Thoracic aorta (tissue), 2 donors: Measurements from ENCODE around the gene NPW. TPM values are rescaled to one million over a fixed set of nuclear protein-coding genes. Genes with fewer than 3 reads are reported as not detected.
A peak's percentile ranks its signal among the peaks of the same experiment; 100 is the strongest.

Source experiments
- ATAC-seq: fragments of 150-250 bp; one replicate; pipeline ENCODE4 v1.8.0; 2017; ENCODE audit warnings: low read depth; ENCODE audit not compliant: insufficient number of reproducible peaks, low FRiP score
- DNase-seq: peaks from one replicate; pipeline ENCODE4 v3.0.0-alpha.2; 2020; ENCODE audit warnings: low spot score
- H3K27ac ChIP-seq, 2 donors: fragments of 200-600 bp; sonication (generic); 1 replicate in 1 of 2; 2 replicates in 1 of 2; pipeline ENCODE4 v1.5.1; 2016; ENCODE audit warnings: mild to moderate bottlenecking in 2 of 2, moderate library complexity in 2 of 2
- H3K27me3 ChIP-seq: fragments of 200-600 bp; sonication (generic); replicated peaks from 2 replicates; pipeline ENCODE4 v1.6.0; 2016; ENCODE audit warnings: mild to moderate bottlenecking; ENCODE audit not compliant: insufficient read depth
- H3K36me3 ChIP-seq: fragments of 200-600 bp; sonication (generic); one replicate; pipeline ENCODE4 v1.5.1; 2016
- H3K4me1 ChIP-seq, 2 donors: fragments of 200-600 bp; sonication (generic); 1 replicate in 1 of 2; 2 replicates in 1 of 2; pipeline versions ENCODE4 v1.5.1 to v1.6.0; 2016; ENCODE audit warnings: low read depth in 2 of 2, mild to moderate bottlenecking in 1 of 2; ENCODE audit not compliant: control insufficient read depth in 1 of 2
- H3K4me3 ChIP-seq: fragments of 200-600 bp; sonication (generic); 2 replicates; pipeline ENCODE4 v1.5.1; 2016; ENCODE audit warnings: mild to moderate bottlenecking
- H3K9me3 ChIP-seq: fragments of 200-600 bp; sonication (generic); 2 replicates; pipeline ENCODE4 v1.5.1; 2016
- total RNA-seq, 2 donors: library from RNA; depleted of rRNA; stranded (reverse); fragments of >200 nt; gene quantifications; one replicate each; pipeline versions ENCODE4 v1.1.0 to v1.2.3, GENCODE V29; 2016
- TF ChIP-seq, protein P1 (sequence below): fragments of 200-600 bp; sonication (generic); IDR thresholded peaks from one replicate; pipeline ENCODE4 v1.5.1; 2019; ENCODE audit warnings: antibody characterized with exemption

The NPW gene
- not detected for total RNA-seq

GRCh38 chr16:2019518-2019920 lies at the start of gene NPW:
Gene NPW (plus strand): TSS chr16:2019785.
- ATAC-seq, result no peak
- TF ChIP-seq, protein P1, sequence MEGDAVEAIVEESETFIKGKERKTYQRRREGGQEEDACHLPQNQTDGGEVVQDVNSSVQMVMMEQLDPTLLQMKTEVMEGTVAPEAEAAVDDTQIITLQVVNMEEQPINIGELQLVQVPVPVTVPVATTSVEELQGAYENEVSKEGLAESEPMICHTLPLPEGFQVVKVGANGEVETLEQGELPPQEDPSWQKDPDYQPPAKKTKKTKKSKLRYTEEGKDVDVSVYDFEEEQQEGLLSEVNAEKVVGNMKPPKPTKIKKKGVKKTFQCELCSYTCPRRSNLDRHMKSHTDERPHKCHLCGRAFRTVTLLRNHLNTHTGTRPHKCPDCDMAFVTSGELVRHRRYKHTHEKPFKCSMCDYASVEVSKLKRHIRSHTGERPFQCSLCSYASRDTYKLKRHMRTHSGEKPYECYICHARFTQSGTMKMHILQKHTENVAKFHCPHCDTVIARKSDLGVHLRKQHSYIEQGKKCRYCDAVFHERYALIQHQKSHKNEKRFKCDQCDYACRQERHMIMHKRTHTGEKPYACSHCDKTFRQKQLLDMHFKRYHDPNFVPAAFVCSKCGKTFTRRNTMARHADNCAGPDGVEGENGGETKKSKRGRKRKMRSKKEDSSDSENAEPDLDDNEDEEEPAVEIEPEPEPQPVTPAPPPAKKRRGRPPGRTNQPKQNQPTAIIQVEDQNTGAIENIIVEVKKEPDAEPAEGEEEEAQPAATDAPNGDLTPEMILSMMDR, result no peak

DNA sequence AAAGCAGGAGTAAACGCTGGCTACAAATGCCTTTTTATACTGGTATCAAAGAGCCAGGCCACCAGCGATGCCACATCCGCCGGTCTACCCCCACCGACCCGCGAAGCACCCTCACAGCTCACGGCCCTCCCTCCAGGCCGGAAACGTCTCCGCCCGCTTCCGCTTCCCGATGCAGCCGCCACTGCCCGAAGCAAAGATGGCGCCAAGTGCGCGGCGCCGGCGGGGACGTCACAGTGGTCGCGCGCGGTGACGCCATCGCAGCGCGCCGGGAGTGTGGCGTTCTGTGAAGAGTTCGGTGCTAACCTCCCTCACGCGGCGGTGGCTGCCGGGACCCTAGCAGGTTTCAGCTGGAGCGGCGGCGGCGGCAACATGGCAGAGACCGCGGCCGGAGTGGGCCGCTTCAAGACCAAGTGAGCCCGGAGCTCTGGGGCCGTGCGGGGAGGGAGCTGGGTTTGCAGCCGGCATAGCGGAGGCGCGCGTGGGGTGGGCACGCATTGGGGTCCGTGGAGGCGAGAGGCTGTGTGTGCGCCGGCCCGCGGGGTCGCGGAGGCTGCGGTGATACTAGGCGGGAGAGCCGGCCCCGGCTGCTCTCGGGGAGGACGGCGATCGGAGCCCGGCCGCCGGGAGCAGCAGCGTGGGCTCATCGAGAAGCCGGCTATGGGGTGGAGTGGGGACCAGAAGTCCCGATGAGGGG lies 47.6 kb upstream of the NPW start, which contains the start of gene TBL3:
Gene TBL3 (plus strand): TSS at position 258 of the 694 bp plus-strand sequence. CDS start 112 bp downstream, at position 370.
- DNase-seq (peak; percentile 73), ATAC-seq (peak; percentile 85)
- peak within 1 kb of the TSS; percentile 86 for H3K4me3 ChIP-seq
- peaks cover 29% of the 10 kb centered on the region for H3K36me3 ChIP-seq
- H3K27ac ChIP-seq, result peak within 1 kb of the TSS; percentile 77 to 89
- no peaks in the 10 kb centered on the region for H3K9me3 ChIP-seq
- no peaks in the 10 kb centered on the region for H3K27me3 ChIP-seq
- H3K4me1 ChIP-seq, result peaks cover 14 to 22% of the 10 kb centered on the region in 2 donors
- TF ChIP-seq, protein P1, result no peak

More at GRCh38 chr16:2019518-2019920, at the start of gene NPW:
- peaks cover 3 to 32% of the 10 kb centered on the region in 2 donors for H3K4me1 ChIP-seq
- no peaks in the 10 kb centered on the region for H3K9me3 ChIP-seq
- H3K27me3 ChIP-seq, result peaks cover 6% of the 10 kb centered on the region
- H3K36me3 ChIP-seq, result no peaks in the 10 kb centered on the region
- H3K4me3 ChIP-seq, result no peak within 1 kb of the TSS
- H3K27ac ChIP-seq, result no peak within 1 kb of the TSS
- DNase-seq, result no peak

GRCh38 chr16:1972490-1972877 lies 47.1 kb upstream of the NPW start:
- Histone ChIP-seq H3K36me3 (peaks cover 34% of the 10 kb centered on the region), H3K4me1 (peaks cover 14 to 22% of the 10 kb centered on the region in 2 donors), H3K27ac (peak overlapping the region in 1 of 2 donors; percentile 77), H3K4me3 (peak overlapping the region; percentile 86), H3K27me3 (no peaks in the 10 kb centered on the region), H3K9me3 (no peaks in the 10 kb centered on the region)
- ATAC-seq (no peak), DNase-seq (no peak)
- TF ChIP-seq, protein P1, result no peak

DNA sequence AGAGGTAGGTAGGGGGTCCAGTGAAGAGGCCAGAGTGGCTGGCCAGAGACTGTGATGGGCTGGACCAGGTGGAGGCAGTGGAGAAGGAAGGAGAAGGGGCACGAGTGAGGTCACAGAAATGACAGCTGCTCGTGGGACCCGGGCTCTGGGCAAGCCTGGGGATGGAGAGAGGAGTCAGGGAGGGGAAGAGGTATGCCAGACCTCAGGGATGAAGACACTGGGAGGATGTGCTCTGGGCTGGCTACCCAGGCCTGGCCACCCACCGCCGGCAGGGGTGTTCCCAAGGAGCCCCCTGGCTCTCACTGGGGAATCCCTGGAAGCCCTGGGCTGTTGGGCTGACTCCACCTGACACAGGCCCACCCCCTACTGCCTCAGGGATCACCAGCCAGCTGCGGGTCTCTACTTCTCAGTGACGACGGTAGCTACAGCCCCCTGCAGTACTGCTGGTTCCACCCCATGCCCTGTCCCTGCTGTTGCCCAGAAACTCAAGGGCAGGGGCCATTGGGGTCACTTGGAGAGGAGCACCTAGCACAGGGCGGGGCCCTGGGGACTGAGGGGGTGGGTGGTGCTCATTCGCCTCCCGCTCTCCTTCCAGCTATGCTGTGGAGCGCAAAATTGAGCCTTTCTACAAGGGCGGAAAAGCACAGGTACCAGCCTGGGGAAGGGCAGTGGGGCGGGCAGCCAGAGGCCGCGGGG lies 46.0 kb upstream of the NPW start:
- peaks cover 46% of the 10 kb centered on the region for H3K36me3 ChIP-seq
- no peak for ATAC-seq
- no peak for DNase-seq
- TF ChIP-seq, protein P1, result no peak
- H3K4me3 ChIP-seq, result no peak overlapping the region
- no peak overlapping the region for H3K27ac ChIP-seq
- H3K4me1 ChIP-seq, result peaks cover 14 to 22% of the 10 kb centered on the region in 2 donors
- no peaks in the 10 kb centered on the region for H3K27me3 ChIP-seq
- H3K9me3 ChIP-seq, result no peaks in the 10 kb centered on the region
